ENCODE results near the gene RAD50.

Gene RAD50

GRCh38 chr5:132608107-132608506 is 51.3 kb downstream of the RAD50 start:
- Histone ChIP-seq H3K36me3 (ENCODE audit: control insufficient read depth, low read length) (peaks cover 76% of the 10 kb centered on the region), H3K9me2 (replicated peaks; ENCODE audit: control insufficient read depth, low read length) (no peaks in the 10 kb centered on the region), H4K20me1 (ENCODE audit: control insufficient read depth, insufficient read depth, low read depth, low read length) (no peaks in the 10 kb centered on the region), H3K9me3 (ENCODE audit: control insufficient read depth, insufficient read depth, low read length) (no peaks in the 10 kb centered on the region), H3K4me2 (ENCODE audit: low read length) (no peak overlapping the region), H3K79me2 (ENCODE audit: control insufficient read depth, low read length) (no peaks in the 10 kb centered on the region), H3K4me1 (ENCODE audit: control insufficient read depth, low read length) (no peaks in the 10 kb centered on the region), H3K4me3 (ENCODE audit: low read length) (no peak overlapping the region), H3K27me3 (ENCODE audit: control insufficient read depth, low read length) (no peaks in the 10 kb centered on the region), H3K27ac (ENCODE audit: low read depth, low read length) (no peak overlapping the region), H3F3A (ENCODE audit: control insufficient read depth, insufficient read depth) (no peaks in the 10 kb centered on the region)
- TF ChIP-seq, protein P1, sequence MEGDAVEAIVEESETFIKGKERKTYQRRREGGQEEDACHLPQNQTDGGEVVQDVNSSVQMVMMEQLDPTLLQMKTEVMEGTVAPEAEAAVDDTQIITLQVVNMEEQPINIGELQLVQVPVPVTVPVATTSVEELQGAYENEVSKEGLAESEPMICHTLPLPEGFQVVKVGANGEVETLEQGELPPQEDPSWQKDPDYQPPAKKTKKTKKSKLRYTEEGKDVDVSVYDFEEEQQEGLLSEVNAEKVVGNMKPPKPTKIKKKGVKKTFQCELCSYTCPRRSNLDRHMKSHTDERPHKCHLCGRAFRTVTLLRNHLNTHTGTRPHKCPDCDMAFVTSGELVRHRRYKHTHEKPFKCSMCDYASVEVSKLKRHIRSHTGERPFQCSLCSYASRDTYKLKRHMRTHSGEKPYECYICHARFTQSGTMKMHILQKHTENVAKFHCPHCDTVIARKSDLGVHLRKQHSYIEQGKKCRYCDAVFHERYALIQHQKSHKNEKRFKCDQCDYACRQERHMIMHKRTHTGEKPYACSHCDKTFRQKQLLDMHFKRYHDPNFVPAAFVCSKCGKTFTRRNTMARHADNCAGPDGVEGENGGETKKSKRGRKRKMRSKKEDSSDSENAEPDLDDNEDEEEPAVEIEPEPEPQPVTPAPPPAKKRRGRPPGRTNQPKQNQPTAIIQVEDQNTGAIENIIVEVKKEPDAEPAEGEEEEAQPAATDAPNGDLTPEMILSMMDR (IDR thresholded peaks at IDR 0.05; ENCODE audit: low read depth, low read length, poor library complexity, severe bottlenecking) = no peak
- no peak for TF ChIP-seq EZH2phosphoT487 (IDR thresholded peaks at IDR 0.05; ENCODE audit: borderline replicate concordance, low read length)

- TF ChIP-seq, protein P1 (IDR thresholded peaks at IDR 0.05; ENCODE audit: low read depth, low read length, poor library complexity, severe bottlenecking) = no peak
- TF ChIP-seq EZH2phosphoT487 (IDR thresholded peaks at IDR 0.05; ENCODE audit: borderline replicate concordance, low read length) = no peak
- Histone ChIP-seq H4K20me1 (ENCODE audit: control insufficient read depth, insufficient read depth, low read depth, low read length) (no peaks in the 10 kb centered on the region), H3K36me3 (ENCODE audit: control insufficient read depth, low read length) (peaks cover 80% of the 10 kb centered on the region), H3K4me1 (ENCODE audit: control insufficient read depth, low read length) (no peaks in the 10 kb centered on the region), H3K9me2 (replicated peaks; ENCODE audit: control insufficient read depth, low read length) (no peaks in the 10 kb centered on the region), H3K27me3 (ENCODE audit: control insufficient read depth, low read length) (no peaks in the 10 kb centered on the region), H3K27ac (ENCODE audit: low read depth, low read length) (no peak overlapping the region), H3K4me2 (ENCODE audit: low read length) (no peak overlapping the region), H3K4me3 (ENCODE audit: low read length) (no peak overlapping the region), H3K79me2 (ENCODE audit: control insufficient read depth, low read length) (no peaks in the 10 kb centered on the region), H3K9me3 (ENCODE audit: control insufficient read depth, insufficient read depth, low read length) (no peaks in the 10 kb centered on the region), H3F3A (ENCODE audit: control insufficient read depth, insufficient read depth) (peaks cover 6% of the 10 kb centered on the region; the same call in 1 of the 2 replicates)
Observed at GRCh38 chr5:132611965-132612364, 55.2 kb downstream of the RAD50 start.

DNA sequence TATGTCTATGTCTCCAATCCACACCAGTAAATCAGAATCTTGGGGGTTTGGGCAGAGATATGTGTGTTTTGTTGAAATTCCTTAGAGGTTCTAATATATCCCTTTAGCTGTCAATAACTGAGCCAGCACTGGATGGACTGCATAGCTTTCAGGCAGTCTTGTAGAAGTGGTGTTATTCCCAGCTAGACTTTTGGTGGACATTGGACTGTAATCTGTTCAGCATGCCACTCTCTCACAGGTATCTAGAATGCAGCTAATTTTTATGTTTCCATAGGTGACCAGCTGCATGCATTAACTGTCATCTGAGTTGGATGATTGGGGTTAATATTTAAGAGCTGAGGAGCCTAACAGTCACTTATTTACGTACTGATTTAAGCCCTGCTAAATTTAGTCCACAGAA is 56.1 kb downstream of the RAD50 start:
- H4K20me1 ChIP-seq (ENCODE audit: control insufficient read depth, insufficient read depth, low read depth, low read length) = no peaks in the 10 kb centered on the region
- peaks cover 82% of the 10 kb centered on the region for H3K36me3 ChIP-seq (ENCODE audit: control insufficient read depth, low read length)
- H3K4me3 ChIP-seq (ENCODE audit: low read length) = no peak overlapping the region
- no peaks in the 10 kb centered on the region for H3K9me3 ChIP-seq (ENCODE audit: control insufficient read depth, insufficient read depth, low read length)
- H3K27me3 ChIP-seq (ENCODE audit: control insufficient read depth, low read length) = no peaks in the 10 kb centered on the region
- peaks cover 6% of the 10 kb centered on the region; the same call in 1 of the 2 replicates for H3F3A ChIP-seq (ENCODE audit: control insufficient read depth, insufficient read depth)
- H3K4me1 ChIP-seq (ENCODE audit: control insufficient read depth, low read length) = no peaks in the 10 kb centered on the region
- H3K79me2 ChIP-seq (ENCODE audit: control insufficient read depth, low read length) = no peaks in the 10 kb centered on the region
- TF ChIP-seq EZH2phosphoT487 (IDR thresholded peaks at IDR 0.05; ENCODE audit: borderline replicate concordance, low read length) = no peak
- TF ChIP-seq, protein P1 (IDR thresholded peaks at IDR 0.05; ENCODE audit: low read depth, low read length, poor library complexity, severe bottlenecking) = no peak
- H3K4me2 ChIP-seq (ENCODE audit: low read length) = no peak overlapping the region
- no peak overlapping the region for H3K27ac ChIP-seq (ENCODE audit: low read depth, low read length)
- H3K9me2 ChIP-seq (replicated peaks; ENCODE audit: control insufficient read depth, low read length) = no peaks in the 10 kb centered on the region

Data from DOHH2 (cell line).